Dedifferentiated amniotic fluid mesenchymal stem cell (primary cell): Measurements from ENCODE around the gene MAB21L4.

ENCODE experiments used
- DNase-seq: peaks from one replicate; pipeline ENCODE4 v3.0.0-alpha.2; 2016; ENCODE audit errors: extremely low spot score

Gene MAB21L4

DNA sequence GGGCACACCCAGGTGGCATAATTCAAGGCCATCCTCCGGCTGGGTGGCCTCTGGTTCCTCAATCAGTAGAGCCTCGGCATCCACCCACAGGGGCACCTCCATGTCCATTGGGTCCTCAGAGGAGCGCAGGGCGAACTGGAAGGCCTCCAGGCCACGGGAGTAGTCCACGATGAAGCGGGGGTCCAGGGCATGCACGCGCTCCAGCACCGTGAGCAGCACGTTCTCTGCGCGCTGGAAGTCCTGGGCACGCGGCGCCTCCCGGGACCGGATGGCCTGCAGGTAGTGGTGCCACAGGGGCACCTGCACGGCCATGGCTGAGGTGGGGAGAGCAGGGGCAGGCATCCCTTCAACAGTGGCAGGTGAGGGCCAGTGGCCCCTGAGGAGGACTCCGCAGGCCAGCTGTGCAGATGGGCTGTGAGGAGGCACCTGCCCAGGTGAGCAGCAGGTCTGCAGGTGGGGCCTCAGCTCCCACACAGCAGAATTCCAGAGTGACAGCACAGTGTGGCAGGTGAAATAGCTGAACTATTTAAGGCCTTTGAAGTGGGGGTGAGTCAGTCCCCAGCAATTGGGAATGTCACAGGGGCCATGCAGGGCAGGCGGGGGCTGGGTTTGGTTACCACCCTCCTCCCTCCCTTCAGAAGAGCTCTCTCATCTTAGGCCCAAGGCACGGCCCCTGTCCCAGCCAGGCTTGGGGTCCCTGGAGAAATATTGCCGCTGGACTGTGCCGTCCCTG, at the start of gene MAB21L4:
Gene MAB21L4 (minus strand): TSS at position 501 of the 733 bp plus-strand sequence. CDS start 159 bp downstream, at position 342.
- no peak for DNase-seq

GRCh38 chr2:240936106-240936505, 40.1 kb upstream of the MAB21L4 start:
- DNase-seq: no peak

DNA sequence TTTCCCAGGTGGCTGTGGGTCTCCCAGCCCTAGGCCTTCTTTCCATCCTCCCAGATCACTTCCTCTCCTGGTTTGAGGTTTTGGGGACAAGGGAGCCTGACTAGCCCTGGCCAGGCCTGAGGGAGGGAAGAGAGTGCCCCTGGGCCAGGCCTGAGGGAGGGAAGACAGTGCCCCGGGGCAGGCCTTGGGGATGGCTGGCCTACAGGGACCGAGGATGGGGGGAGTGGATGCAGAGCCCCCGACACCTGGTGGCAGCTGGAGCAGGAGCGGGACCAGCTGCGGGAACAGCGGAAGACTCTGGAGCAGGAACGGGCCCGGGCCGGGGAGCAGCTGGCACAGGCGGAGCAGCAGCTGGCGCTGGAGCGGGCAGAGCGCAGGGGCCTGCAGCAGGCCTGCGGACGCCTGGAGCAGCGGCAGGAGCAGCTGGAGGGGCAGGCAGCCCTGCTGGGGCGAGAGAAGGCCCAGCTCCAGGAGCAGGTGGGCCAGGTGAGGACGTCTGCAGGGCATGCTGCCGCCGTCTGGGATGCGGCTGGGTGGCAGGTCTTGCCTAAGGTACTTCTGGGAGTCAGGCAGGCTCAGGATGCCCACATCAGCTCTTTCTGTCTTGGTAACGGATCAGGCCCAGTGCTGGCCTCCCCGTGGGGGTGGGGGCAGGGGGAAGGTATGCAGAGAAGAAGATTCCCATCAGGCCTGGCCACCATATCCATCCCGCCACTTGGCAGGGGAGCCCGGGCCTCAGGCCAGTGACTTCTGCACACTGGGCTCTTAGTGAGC, 39.3 kb upstream of the MAB21L4 start:
- no peak for DNase-seq

DNA sequence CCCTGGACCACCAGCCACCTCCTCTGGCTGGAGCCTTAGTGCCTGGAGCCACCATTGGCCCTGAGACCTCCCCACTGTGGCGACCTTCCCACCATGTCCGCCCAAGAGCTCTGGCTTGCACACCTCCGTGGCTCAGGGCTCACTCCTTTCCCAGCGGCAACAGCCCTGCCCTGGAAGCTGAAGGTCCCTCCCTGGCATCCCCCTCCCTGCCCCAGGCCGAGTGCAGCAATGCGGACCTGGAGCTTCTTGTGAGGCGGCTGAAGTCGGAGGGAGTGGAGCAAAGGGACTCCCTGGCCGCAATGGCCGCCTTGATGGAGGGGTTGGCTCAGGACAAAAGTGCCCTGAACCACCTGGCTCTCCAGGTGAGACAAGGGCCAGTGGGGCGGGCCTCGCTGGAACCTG, 38.7 kb upstream of the MAB21L4 start:
- DNase-seq: no peak

GRCh38 chr2:240933966-240934700, 38.2 kb upstream of the MAB21L4 start:
- DNase-seq: no peak

DNA sequence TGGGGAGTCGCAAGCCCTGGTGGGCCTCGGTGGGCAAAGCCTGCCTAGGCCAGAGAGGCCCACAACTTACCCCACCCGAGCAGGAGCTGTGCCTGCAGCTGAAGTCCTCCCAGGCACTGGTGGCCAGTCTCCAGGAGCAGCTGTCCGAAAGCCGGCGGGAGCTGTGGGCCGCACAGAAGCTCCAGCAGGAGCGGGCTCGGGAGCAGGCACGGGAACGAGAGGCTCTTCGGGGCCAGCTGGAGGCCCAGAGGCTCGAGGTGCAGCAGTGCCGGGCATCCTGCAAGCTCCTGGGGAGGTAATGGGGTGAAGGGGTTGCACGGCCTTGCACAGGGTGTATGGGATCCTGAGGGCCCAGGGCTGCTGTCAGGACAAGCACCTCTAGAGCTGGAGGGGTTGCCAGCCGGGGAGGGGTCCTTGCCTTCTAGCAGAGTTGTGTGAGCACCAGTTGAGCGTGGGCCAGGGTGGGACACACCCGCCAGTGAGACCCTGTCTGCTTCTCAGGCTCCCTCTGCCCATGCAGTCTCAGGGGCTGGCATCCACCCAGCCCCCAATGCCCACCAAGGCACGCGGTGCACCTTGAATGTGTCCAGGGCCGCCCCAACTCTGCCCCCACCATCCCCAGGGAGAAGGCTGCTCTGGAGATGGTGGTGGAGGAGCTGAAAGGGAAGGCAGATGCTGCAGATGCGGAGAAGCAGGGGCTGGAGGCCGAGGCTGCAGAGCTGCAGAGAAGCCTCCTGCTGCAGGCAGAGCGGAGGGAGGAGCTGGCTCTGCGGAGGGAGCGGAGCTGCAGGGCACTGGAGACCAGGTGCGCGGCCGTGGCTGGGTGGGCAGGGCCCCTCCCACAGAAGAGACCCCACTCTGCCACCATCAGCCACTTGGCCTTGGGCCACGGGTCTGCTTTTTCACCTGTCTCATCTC, 37.4 kb upstream of the MAB21L4 start:
- DNase-seq: no peak

GRCh38 chr2:240932724-240933047, 36.7 kb upstream of the MAB21L4 start:
- no peak for DNase-seq

GRCh38 chr2:240932001-240932723, 36.2 kb upstream of the MAB21L4 start:
- no peak for DNase-seq

GRCh38 chr2:240931319-240931949, 35.5 kb upstream of the MAB21L4 start:
- DNase-seq: no peak

GRCh38 chr2:240930631-240931318, 34.8 kb upstream of the MAB21L4 start:
- no peak for DNase-seq

DNA sequence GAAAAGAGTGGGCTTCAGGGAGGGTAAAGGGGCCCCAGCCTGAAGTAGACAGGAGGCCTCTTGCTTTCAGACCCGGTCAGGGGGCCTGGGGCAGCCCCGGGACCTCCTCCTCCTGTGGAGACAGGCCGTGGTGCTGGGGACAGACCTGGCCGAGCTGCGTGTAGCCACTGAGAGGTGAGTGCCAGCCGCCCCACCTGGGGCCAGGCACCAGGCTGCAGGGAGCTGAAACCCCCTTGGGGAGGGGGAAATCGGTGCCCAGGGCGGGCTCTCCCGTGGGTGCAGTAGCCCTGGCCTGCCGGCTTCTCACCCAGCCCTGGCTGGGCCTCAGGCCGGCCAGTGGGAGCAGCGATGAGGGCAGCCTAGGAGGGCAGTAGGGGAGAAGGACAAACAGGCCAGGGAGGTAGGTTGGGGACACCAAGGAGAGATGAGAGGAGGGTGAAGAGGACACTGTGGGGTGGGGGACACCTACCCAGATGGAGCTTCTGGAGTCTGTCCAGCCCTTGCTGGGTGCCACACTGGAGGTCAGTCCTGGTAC, 34.2 kb upstream of the MAB21L4 start:
- DNase-seq: no peak

- DNase-seq: no peak
These were observed 33.6 kb upstream of the MAB21L4 start for GRCh38 chr2:240929364-240930095.

GRCh38 chr2:240928476-240929363, 32.8 kb upstream of the MAB21L4 start:
- DNase-seq: no peak

GRCh38 chr2:240927390-240927781, 31.4 kb upstream of the MAB21L4 start:
- no peak for DNase-seq

DNA sequence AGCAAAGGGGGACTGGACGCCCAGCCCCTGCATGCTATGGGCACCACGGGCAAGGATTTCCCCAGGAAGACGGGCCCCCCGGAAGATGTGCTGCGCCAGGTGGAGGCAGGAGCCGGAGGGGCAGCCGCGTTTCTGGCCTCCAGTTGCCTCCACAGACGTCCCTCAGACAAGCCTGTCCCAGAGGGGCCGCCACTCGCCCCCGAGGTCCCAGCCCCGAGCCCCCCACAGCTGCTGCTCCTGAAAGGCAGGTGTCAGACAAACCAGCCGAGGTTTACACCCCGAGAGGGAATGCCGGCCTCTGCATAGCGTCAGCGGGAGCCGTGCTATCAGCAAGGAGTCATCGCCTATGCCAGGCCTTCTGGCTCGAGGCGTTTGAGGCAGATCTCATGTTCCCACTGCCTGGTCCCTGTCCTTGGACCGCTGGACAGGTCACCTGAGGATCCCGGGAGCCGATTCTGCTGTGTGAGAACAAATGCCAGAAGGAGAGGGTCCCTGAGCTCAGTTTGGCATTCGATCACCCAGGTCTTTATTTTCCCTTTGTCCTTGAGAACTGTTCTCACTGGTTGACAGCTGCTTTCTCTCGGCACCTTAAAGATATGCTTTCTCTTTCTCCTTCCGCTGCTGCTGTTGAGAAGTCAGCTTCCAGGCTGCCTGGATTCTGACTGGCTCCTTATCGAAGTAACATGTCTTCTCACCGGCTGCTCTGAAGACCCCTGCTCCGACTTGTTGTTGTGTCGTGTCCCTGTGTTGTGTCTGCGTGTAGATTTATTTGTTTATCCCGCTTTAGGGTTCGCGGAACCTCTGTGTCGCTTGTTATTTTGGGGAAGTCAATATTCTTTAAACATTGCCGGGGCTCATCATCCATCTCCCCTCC, 30.8 kb upstream of the MAB21L4 start:
- no peak for DNase-seq

GRCh38 chr2:240925568-240926515, 29.9 kb upstream of the MAB21L4 start:
- no peak for DNase-seq
